ENCODE measurements around the gene NMT2.
A peak's percentile ranks its signal among the peaks of the same experiment; 100 is the strongest.

Gene NMT2

DNA sequence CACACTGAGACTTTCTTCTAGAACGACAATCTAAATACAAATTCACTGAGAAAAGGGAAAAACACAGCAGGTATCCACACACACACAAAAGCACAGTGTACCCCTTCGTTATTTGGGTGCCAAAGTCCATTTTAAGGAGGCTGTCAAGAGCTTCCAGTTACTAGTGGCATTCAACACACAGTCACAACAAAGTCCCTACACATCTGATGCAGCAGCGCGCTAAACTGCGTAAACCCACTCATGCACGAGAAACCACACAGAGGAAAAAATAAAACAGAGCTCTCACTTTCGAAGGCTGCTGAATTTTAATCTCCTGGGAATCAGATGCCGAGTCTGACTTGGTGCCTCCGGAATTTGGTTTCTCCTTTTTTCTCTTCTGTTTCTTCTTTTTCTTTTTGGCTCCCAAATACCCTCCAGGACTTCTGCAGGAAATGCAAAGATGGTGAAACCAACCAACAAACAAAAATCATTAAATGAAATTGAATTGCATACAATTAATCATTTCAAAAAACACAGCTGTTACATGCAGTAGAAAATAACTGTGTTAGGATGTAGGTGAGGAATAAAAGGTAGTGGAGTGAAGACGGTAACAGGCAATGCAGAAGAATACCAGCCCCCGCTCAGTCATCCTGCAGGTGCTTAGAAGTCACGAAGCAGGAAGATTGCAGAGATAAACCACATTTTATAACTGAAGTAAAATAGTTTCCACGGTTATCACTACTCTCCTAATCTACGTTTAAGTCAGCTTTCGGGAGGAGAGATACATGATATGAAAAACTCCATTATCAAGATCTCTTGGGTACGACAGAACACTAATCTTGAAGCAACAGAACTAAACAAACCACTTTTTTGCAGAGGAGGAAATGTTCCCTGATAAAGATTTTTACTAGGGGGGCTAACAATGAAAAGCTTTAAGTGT is 27.1 kb downstream of the NMT2 start:
- ATAC-seq (ENCODE audit: low read depth) (peak; percentile 98), DNase-seq (ENCODE audit: low spot score in 2 of 2) (peak; percentile 41 to 72)
- Mint-ChIP-seq H3K27me3 (peaks cover 2% of the 10 kb centered on the region), H3K4me3 (peak overlapping the region; percentile 66), H3K4me1 (peaks cover 16% of the 10 kb centered on the region), H3K27ac (peak overlapping the region; percentile 95), H3K9me3 (no peaks in the 10 kb centered on the region), H3K36me3 (peaks cover 10% of the 10 kb centered on the region)

DNA sequence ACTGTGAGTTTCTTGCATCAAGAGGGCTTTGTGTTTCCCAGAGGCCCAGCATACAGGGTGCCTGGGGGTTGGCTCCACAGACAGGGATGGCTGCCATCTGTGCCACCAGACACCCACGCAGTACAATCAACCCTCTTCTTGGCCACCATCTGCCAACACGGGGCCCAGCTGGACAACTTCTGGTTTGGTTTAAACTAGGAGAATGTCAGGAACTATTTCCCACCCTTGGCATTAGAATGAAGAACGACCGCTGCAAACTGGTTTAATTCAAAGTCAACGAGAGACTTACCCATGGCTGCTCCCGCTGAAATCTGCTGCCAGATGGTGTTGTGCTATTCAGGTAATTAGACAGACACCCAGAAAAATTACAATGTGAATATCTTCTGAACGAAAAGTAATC is 27.8 kb downstream of the NMT2 start:
- H3K27ac Mint-ChIP-seq: peak overlapping the region; percentile 95
- no peak for ATAC-seq (ENCODE audit: low read depth)
- H3K9me3 Mint-ChIP-seq: no peaks in the 10 kb centered on the region
- peaks cover 17% of the 10 kb centered on the region for H3K36me3 Mint-ChIP-seq
- peak in 1 of 2 donors; percentile 30 for DNase-seq (ENCODE audit: low spot score in 2 of 2)
- H3K4me1 Mint-ChIP-seq: peaks cover 18% of the 10 kb centered on the region
- H3K27me3 Mint-ChIP-seq: peaks cover 2% of the 10 kb centered on the region
- peak overlapping the region; percentile 66 for H3K4me3 Mint-ChIP-seq

DNA sequence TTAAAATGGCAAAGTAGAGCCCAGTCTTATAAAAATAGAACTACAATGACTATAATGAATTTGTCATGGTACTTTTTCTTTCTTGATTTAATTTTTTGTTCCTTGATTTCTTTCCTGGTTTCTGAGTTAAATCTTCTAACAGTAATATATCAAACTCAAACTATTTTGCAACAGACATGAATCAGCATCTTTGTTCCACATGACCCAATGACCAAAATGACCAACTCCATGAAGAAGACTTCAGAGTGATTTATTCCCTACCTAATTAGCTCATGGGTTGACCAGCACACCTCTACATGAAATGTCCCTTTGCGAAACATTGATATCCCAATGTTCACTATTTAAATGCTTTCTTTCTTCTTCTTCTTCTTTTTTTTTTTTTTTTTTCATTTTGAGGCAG is 30.9 kb downstream of the NMT2 start:
- peaks cover 33% of the 10 kb centered on the region for H3K36me3 Mint-ChIP-seq
- peaks cover 2% of the 10 kb centered on the region for H3K27me3 Mint-ChIP-seq
- H3K4me3 Mint-ChIP-seq: no peak overlapping the region
- peaks cover 18% of the 10 kb centered on the region for H3K4me1 Mint-ChIP-seq
- no peak for ATAC-seq (ENCODE audit: low read depth)
- DNase-seq (ENCODE audit: low spot score in 2 of 2): no peak
- peak overlapping the region; percentile 13 for H3K27ac Mint-ChIP-seq
- no peaks in the 10 kb centered on the region for H3K9me3 Mint-ChIP-seq

DNA sequence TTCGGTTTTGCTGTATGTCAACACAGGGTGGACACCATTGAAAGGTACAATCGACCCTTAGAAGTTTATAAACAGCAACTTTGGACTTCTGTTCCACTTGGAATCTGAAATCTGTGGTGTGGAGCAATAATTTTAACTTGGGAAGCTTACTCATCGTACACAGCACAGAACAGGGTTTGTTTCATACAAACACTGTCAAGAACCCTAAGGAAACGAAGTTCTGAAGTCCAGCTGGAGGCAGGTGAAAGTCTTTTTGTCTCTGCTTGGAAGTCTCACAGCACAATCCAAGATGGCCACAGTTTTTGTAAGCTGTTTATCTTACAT is 31.5 kb downstream of the NMT2 start:
- Mint-ChIP-seq H3K27ac (no peak overlapping the region), H3K4me3 (no peak overlapping the region), H3K9me3 (no peaks in the 10 kb centered on the region), H3K36me3 (peaks cover 33% of the 10 kb centered on the region), H3K4me1 (peaks cover 15% of the 10 kb centered on the region), H3K27me3 (peaks cover 2% of the 10 kb centered on the region)
- ATAC-seq (ENCODE audit: low read depth) (no peak), DNase-seq (ENCODE audit: low spot score in 2 of 2) (no peak)

DNA sequence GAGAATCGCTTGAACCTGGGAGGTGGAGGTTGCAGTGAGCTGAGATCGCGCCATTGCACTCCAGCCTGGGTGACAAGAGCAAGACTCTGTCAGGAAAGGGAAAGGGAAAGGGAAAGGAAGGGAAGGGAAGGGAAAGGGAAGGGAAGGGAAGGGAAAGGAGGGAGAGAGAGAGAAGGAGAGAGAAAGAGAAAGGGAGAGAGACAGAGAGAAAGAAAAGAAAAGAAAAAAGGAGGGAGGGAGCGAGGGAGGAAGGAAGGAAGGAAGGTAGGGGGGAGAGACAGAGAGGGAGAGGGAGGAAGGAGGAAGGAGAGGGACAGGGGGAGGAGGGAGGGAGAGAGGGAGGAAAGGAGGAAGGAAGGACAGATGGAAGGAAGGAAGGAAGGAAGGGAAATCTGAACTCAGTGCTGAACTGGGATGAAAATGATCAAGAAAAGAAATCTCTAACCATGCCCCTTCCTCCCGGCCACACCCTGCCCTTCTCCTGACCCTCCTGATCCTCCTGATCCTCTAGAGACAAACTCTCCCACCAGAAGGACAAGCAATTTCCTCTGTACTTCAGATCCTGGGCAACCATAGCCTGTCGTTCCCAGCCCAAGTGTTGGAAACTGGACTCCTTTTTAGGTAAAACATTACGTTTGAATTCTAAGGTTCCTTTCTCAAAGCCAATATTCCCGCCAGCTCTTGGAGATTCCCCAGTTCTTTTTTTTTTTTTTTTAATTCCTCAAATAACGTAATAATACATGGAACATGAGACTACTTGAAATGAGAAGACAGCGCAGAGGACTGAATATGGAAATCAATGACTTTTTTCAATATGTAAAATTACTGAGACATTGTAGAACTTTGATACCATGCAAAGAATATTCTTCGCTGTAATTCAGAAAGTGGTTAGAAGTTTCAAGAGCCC is 32.1 kb downstream of the NMT2 start:
- ATAC-seq (ENCODE audit: low read depth) (no peak), DNase-seq (ENCODE audit: low spot score in 2 of 2) (no peak)
- Mint-ChIP-seq H3K36me3 (peaks cover 35% of the 10 kb centered on the region), H3K4me1 (peaks cover 10% of the 10 kb centered on the region), H3K27ac (peak overlapping the region; percentile 28), H3K9me3 (no peaks in the 10 kb centered on the region), H3K27me3 (peaks cover 2% of the 10 kb centered on the region), H3K4me3 (no peak overlapping the region)

DNA sequence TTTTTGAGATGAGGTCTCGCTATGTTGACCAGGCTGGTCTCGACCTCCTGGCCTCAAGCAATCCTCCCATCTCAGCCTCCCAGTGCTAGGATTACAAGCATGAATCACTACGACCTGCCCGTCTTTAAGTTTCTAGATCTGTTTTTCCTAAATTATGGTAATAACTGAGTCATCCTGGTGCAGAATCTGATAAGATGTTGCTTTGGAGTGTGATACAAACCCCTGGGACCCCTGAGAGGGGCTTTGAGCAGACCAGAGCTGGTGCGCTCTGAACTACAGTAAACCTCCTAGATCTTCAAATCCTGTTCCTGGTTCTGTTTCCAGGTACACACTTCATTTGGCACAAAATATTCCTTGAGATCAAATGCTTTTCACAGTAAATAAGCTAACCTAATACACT is 37.2 kb downstream of the NMT2 start:
- H3K4me3 Mint-ChIP-seq: no peak overlapping the region
- DNase-seq (ENCODE audit: low spot score in 2 of 2): no peak
- peaks cover 38% of the 10 kb centered on the region for H3K36me3 Mint-ChIP-seq

DNA sequence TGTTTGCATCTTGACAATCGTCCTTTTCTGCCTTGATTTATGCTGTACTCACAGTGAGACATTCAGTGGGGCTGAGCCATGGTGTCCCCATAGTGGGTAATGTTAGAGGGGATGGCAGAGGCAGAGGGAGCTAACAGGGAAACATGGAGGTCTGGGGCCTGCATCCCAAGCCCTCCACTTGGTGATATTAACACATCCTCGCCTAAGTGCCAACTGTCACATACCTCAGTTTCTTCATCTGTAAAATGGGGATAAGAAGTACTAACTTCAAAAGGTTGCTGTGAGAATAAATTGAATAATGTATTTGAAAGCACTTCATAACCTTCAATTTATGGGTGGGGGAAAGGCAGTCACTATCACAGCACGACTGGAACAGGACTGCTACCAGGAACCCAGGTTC is 43.6 kb downstream of the NMT2 start:
- H3K4me3 Mint-ChIP-seq: no peak overlapping the region
- H3K27ac Mint-ChIP-seq: no peak overlapping the region
- no peaks in the 10 kb centered on the region for H3K9me3 Mint-ChIP-seq
- peaks cover 15% of the 10 kb centered on the region for H3K36me3 Mint-ChIP-seq
- DNase-seq (ENCODE audit: low spot score in 2 of 2) (no peak), ATAC-seq (ENCODE audit: low read depth) (no peak)
- H3K27me3 Mint-ChIP-seq: no peaks in the 10 kb centered on the region
- H3K4me1 Mint-ChIP-seq: no peaks in the 10 kb centered on the region

More for the DNA sequence above, 37.2 kb downstream of the NMT2 start:
- Mint-ChIP-seq H3K27me3 (no peaks in the 10 kb centered on the region), H3K27ac (no peak overlapping the region), H3K4me1 (peaks cover 2% of the 10 kb centered on the region), H3K9me3 (no peaks in the 10 kb centered on the region)
- ATAC-seq (ENCODE audit: low read depth): no peak

DNA sequence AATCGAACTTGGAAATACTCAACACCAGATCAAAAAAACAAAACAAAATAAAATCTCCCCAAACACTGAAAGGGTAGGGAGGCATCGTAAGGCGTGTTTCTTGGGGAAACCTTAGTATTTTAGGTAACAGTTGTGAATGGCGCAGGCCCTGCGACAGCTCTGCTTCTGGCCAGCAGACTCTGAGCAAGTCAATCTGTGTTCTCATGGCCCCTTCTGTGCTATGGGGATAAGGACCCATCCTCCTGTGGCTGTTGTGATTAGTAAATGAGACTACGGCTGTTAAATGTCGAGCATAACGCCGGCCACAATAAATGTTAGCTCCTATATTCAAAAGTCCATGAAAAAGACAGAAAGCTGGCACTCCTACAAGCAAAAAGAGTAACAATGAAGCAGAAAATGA is 44.3 kb downstream of the NMT2 start:
- Mint-ChIP-seq H3K36me3 (peaks cover 16% of the 10 kb centered on the region), H3K4me3 (no peak overlapping the region), H3K9me3 (no peaks in the 10 kb centered on the region), H3K27me3 (no peaks in the 10 kb centered on the region), H3K27ac (no peak overlapping the region), H3K4me1 (no peaks in the 10 kb centered on the region)
- no peak for ATAC-seq (ENCODE audit: low read depth)
- DNase-seq (ENCODE audit: low spot score in 2 of 2): no peak

DNA sequence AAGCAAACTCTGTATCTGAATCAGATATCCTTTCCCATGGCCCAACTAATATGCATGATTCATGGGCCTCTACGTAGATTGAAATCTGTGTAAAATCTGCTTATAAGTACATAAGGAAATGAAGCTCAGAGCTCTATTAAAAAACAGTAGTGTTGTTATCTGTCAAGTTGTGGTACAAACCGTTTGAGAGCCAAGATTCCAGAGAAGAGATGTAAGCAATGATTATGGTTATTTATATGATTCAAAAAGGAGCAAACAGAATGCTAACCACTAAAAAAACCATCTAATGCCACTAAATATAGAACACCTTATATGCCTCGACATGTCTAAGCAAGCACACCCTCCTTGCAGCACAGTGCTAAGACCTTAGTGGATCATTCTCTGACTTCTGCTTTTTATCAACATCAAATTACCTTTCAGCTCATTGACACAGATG is 44.7 kb downstream of the NMT2 start:
- ATAC-seq (ENCODE audit: low read depth): no peak
- Mint-ChIP-seq H3K27ac (no peak overlapping the region), H3K36me3 (peaks cover 18% of the 10 kb centered on the region)

DNA sequence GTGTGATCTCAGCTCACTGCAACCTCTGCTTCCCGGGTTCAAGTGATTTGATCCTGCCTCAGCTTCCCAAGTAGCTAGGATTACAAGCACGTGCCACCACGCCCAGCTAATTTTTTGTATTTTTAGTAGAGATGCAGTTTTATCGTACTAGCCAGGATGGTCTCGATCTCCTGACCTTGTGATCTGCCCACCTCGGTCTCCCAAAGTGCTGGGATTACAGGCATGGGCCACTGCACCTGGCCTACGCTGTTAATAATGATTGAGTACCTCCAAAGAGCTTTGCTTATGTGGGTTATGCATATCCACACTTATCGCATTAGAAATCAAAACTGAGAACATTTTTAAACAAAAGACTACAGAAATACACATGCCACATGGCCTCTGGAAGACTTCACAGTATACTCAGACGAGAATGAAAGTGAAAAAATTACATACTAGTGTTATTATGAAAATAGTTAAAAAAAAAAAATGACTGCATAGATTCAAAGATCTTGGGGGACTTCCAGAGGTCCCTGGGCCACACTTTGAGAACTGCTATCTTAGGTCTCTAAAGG is 45.9 kb downstream of the NMT2 start:
- H3K27ac Mint-ChIP-seq: no peak overlapping the region
- peak; percentile 27 for ATAC-seq (ENCODE audit: low read depth)

More for the DNA sequence above, 44.7 kb downstream of the NMT2 start:
- Mint-ChIP-seq H3K27me3 (no peaks in the 10 kb centered on the region), H3K9me3 (no peaks in the 10 kb centered on the region), H3K4me3 (no peak overlapping the region), H3K4me1 (no peaks in the 10 kb centered on the region)
- DNase-seq (ENCODE audit: low spot score in 2 of 2): no peak

DNA sequence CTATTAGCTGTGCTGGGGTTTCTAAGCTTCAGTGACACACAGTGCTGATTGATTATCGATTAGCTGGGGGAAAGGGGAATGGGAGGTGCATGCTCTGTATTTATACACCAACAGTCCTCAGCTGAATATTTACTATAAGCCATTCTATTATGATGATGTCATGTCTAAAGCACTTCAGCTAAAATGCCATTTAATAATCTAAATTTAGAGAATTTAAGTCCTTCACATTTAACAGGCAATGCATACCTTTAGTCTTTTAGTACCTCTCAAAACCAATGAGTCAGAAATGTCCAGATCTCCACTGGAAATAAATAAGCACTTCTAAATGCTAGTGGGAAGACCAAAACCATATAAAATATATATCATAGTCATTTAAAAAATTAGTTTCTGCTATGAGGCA is 46.8 kb downstream of the NMT2 start:
- peaks cover 13% of the 10 kb centered on the region for H3K36me3 Mint-ChIP-seq
- H3K4me1 Mint-ChIP-seq: no peaks in the 10 kb centered on the region
- H3K9me3 Mint-ChIP-seq: no peaks in the 10 kb centered on the region
- no peaks in the 10 kb centered on the region for H3K27me3 Mint-ChIP-seq
- DNase-seq (ENCODE audit: low spot score in 2 of 2) (no peak), ATAC-seq (ENCODE audit: low read depth) (no peak)
- no peak overlapping the region for H3K27ac Mint-ChIP-seq
- H3K4me3 Mint-ChIP-seq: no peak overlapping the region

More for the DNA sequence above, 45.9 kb downstream of the NMT2 start:
- no peaks in the 10 kb centered on the region for H3K9me3 Mint-ChIP-seq
- no peak overlapping the region for H3K4me3 Mint-ChIP-seq
- no peaks in the 10 kb centered on the region for H3K4me1 Mint-ChIP-seq
- H3K27me3 Mint-ChIP-seq: no peaks in the 10 kb centered on the region
- DNase-seq (ENCODE audit: low spot score in 2 of 2): no peak
- H3K36me3 Mint-ChIP-seq: peaks cover 13% of the 10 kb centered on the region

DNA sequence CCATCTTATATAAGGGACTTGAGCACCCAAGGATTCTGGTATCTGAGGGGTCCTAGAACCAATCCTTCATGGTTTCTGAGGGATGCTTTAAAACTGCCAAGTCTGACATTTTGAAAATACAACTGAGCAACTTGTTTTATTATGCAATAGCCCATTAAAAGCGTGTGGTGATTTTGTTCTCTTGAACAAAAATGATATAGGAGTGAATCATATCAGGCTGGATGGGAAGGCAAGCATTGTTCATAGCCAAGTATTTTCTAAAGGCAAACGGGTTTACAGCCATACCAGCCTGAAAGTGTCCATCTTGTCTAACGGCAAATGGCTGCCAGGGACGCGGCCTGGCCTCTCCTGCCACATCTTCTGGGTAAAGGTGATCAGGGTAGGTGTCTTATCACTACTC is 48.0 kb downstream of the NMT2 start:
- no peak for ATAC-seq (ENCODE audit: low read depth)
- no peak overlapping the region for H3K4me3 Mint-ChIP-seq
- peaks cover 10% of the 10 kb centered on the region for H3K36me3 Mint-ChIP-seq
- no peaks in the 10 kb centered on the region for H3K4me1 Mint-ChIP-seq
- H3K27me3 Mint-ChIP-seq: no peaks in the 10 kb centered on the region
- H3K9me3 Mint-ChIP-seq: no peaks in the 10 kb centered on the region
- no peak for DNase-seq (ENCODE audit: low spot score in 2 of 2)
- no peak overlapping the region for H3K27ac Mint-ChIP-seq

DNA sequence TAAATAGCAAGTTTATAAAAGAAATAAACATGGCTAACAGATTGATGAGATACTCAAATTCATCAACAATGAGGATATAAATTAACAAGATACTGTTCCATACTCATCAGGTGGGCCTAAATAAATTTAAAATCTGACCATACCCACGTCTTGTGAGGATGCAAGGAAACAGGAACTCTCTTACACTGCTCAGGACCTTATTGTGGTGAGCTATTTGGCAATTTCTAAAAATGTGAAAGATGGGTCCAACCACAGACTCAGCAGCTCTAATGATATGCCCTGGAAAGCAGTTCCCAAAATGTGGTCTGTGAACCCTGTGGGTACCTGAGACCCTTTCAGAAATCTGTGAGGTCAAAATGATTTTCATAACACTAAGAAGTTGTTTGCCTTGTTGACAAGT is 49.9 kb downstream of the NMT2 start:
- H3K4me1 Mint-ChIP-seq: no peaks in the 10 kb centered on the region
- ATAC-seq (ENCODE audit: low read depth) (no peak), DNase-seq (ENCODE audit: low spot score in 2 of 2) (no peak)
- peaks cover 9% of the 10 kb centered on the region for H3K36me3 Mint-ChIP-seq
- H3K4me3 Mint-ChIP-seq: no peak overlapping the region
- no peak overlapping the region for H3K27ac Mint-ChIP-seq
- no peaks in the 10 kb centered on the region for H3K27me3 Mint-ChIP-seq
- no peaks in the 10 kb centered on the region for H3K9me3 Mint-ChIP-seq

DNA sequence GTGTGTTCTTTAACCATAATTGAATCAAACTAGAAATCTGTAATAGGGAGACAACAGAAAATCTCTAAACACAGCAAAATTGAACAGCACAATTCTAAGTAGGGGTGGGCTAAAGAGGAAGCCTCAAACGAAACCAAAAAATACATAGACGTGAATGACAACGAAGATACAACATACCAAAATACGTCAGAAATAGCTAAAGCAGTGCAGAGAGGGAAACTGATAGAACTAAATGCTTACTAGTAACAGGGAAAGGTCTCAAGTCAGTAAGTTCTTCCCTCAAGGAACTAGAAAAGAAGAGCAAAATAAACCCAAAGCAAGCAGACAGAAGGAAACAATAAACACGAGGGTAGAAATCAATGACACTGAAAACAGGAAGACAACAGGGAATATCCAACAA is 52.3 kb downstream of the NMT2 start:
- Mint-ChIP-seq H3K27ac (no peak overlapping the region), H3K4me3 (no peak overlapping the region), H3K36me3 (peaks cover 14% of the 10 kb centered on the region), H3K9me3 (no peaks in the 10 kb centered on the region), H3K4me1 (no peaks in the 10 kb centered on the region), H3K27me3 (no peaks in the 10 kb centered on the region)
- ATAC-seq (ENCODE audit: low read depth): no peak
- DNase-seq (ENCODE audit: low spot score in 2 of 2): no peak
